Hepatic stellate cell (primary cell): Measurements from ENCODE around the gene PAM16.
A peak's percentile ranks its signal among the peaks of the same experiment; 100 is the strongest.

Source experiments
- DNase-seq: peaks from one replicate; pipeline ENCODE4 v3.0.0; 2011; ENCODE audit warnings: low spot score

PAM16 gene

GRCh38 chr16:4298761-4299522, 52.2 kb downstream of the PAM16 start:
- DNase-seq, result peak; percentile 98

GRCh38 chr16:4297480-4297879, 53.6 kb downstream of the PAM16 start:
- no peak for DNase-seq

- no peak for DNase-seq
Measured at GRCh38 chr16:4295581-4295980, 55.5 kb downstream of the PAM16 start.

GRCh38 chr16:4293822-4294457, 57.2 kb downstream of the PAM16 start:
- DNase-seq, result peak; percentile 83

GRCh38 chr16:4293181-4293716, 57.9 kb downstream of the PAM16 start:
- no peak for DNase-seq

GRCh38 chr16:4291699-4292098, 59.4 kb downstream of the PAM16 start:
- DNase-seq, result no peak
